ENCODE results near the gene FUT6.
"Not testable (repeated sequence)": the region's sequence is repeated elsewhere in the genome, so short reads cannot be mapped to it uniquely, and the experiment has no call there.

The FUT6 gene

DNA sequence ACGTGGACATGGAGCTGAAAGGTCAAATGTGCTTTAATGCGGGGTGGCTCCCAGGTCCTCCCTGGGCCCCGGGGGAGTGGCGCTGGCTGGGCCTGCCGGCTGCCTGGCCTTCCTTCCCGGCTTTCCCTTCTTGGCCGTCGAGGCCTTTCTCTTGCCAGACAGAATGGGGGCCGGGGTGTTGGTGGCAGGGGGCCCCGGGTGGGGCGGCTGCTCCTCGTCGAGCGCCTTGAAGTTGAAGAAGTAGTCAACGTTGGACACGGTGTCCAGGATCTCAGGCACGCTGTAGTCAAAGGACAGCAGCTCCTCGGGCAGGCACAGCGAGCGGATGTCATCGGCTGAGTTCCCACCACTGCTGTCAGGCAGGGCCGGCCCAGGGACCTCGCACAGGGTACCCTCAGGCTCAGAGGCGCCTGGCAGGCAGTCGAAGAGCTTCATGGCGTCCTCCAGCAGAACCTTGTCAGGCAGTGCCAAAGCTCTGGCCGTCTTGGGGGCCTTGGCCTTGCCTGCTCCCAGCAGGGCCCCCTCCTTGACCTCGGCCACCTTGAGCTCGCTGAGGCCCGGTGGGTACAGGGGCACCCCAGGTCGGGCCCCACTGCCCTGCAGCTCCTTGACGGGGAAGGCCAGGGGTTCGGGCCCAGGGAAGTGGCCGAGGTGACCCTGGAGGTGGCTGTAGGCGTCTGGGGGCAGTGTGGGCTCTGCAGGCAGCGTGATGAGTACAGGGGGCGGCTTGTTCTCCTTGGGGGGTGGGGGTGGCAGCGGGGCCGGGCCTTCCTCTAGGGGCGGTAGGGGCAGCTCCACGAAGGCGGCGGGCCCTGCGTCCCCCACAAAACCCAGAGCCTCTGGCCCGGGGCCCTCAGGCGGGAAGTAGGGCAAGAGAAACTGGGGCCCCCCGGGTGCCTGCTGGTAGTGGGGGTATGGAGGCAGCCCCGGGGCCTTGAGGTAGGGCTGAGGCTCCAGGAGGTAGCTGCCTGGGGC lies 56.3 kb downstream of the FUT6 start:
- Histone ChIP-seq H3K27me3 (replicated peaks; ENCODE audit: control insufficient read depth, insufficient read depth, low read length) (no peaks in the 10 kb centered on the region), H3K36me3 (ENCODE audit: control insufficient read depth, insufficient read depth, low read length) (peaks cover 29% of the 10 kb centered on the region), H3K4me3 (replicated peaks; ENCODE audit: low read depth, low read length) (no peak overlapping the region)
- DNase-seq (ENCODE audit: extremely low read depth, insufficient read length), result no peak
- no peak for TF ChIP-seq CTCF (IDR thresholded peaks at IDR 0.05; ENCODE audit: insufficient read depth, low read length, poor library complexity, severe bottlenecking)

DNA sequence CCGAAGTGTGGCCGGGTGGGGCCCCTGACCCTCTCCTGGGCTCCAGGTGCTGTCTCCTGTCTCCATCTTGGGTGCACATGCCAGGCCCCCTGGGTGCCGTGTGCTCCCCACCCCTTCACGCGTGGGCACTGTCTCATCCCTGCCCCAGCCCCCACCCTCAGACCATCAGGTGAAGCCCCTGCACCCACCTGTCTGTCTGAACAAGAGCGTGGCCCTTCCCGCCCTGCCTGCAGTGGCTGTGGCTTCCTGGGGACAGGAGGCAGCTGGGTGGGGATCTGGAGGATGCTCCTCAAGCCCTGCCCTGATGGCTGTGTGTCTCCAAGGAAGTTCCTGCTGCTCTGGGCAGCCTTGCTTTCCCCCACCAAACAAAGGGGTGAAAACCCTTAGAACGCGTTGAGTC lies 57.2 kb downstream of the FUT6 start:
- Histone ChIP-seq H3K27me3 (replicated peaks; ENCODE audit: control insufficient read depth, insufficient read depth, low read length) (no peaks in the 10 kb centered on the region), H3K36me3 (ENCODE audit: control insufficient read depth, insufficient read depth, low read length) (peaks cover 20% of the 10 kb centered on the region), H3K4me3 (replicated peaks; ENCODE audit: low read depth, low read length) (no peak overlapping the region)
- TF ChIP-seq CTCF (IDR thresholded peaks at IDR 0.05; ENCODE audit: insufficient read depth, low read length, poor library complexity, severe bottlenecking), result no peak
- DNase-seq (ENCODE audit: extremely low read depth, insufficient read length), result no peak

- not testable (repeated sequence) for H3K27me3 ChIP-seq (replicated peaks; ENCODE audit: control insufficient read depth, insufficient read depth, low read length); H3K4me3 ChIP-seq (replicated peaks; ENCODE audit: low read depth, low read length); DNase-seq (ENCODE audit: extremely low read depth, insufficient read length); H3K36me3 ChIP-seq (ENCODE audit: control insufficient read depth, insufficient read depth, low read length)
These were observed 58.6 kb downstream of the FUT6 start for GRCh38 chr19:5780916-5781315.
